Stimulated activated CD8-positive, alpha-beta memory T cell treated with anti-CD3 and anti-CD28 coated beads, Interleukin-7, amount 100 ng/mL, for 24 hours (primary cell): ENCODE data around the gene CTNS.

Source experiments
- DNase-seq: peaks from one replicate; pipeline ENCODE4 v3.0.0-alpha.2; 2020; ENCODE audit warnings: low read depth

The CTNS gene

DNA sequence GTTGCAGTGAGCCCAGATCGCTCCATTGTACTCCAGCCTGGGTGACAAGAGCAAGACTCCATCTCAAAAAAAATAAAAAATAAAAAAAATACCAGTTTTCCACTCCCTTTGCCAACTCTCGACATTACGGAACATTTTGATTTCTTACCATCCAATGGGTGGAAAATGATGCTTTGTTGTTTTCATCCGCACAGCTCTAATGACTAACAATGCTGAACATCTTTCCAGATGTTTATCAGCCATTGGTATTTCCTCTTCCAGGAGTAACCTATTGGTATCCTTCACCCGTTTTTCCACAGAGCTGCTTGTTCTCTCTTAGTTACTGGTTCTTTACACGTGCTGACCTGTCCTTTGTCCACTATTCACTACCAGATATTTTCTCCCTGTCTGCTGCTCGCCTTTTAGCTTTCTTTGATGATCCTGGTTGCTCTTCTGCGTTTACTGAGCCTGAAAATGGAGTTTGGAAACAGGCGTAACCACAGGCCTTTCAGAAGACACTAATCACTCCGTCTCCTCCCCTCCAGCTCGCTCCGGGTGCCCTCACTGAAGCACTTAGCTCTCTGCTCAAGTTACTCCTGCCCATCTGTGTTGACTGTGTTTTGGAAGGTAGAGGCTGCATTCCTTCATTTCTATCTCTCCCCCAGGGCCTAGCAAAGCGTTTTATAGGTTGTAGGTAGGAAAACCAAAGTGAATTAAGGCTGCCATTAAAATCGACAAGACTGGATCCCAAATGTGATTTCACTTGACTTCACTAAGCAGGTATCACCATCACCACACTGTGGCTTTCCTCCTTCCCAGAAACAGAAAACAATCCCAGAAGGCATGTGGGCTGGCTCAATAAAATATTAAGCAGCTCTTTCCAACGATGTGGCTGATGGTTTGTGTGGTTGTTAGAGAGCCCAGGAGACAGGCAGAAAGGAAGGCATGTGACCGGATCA, 9.5 kb upstream of the CTNS start:
- no peak for DNase-seq

DNA sequence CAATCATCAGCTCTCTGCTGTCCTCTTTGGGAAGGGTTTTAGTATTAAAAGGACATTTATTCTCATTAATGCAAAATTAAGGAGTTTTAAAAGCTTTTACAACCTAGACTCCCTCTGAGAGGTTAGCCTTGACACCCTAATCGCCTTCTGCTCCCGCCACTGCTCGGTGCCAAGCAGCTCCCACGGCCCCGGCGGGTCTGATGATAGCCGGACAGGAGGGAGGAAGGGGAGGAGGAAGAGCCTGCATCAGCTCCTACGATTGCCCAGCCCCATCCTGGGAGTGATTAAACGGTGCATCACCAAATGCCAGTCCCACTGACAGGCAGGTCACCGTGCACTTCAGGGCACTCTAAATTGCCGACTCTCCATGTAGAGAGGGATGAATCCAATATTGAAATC, 8.8 kb upstream of the CTNS start:
- DNase-seq = no peak

DNA sequence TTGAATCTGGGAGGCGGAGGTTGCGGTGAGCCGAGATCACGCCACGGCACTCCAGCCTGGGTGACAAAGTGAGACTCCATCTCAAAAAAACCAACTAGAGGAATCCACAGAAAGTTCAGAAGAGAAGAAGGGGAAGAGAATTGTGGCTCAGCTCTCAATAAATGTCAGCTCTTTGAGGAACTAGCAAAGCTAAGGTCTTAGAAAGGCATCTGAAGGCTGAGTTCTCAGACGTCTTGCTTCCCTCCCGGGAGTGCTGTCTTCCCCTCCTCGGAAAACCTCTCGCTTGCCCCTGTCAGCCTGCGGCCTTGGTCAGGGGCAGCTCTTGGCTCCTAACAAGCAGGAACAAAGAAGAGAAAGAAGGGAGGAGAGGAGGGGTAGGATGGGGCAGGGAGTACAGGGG, 5.8 kb upstream of the CTNS start:
- no peak for DNase-seq

DNA sequence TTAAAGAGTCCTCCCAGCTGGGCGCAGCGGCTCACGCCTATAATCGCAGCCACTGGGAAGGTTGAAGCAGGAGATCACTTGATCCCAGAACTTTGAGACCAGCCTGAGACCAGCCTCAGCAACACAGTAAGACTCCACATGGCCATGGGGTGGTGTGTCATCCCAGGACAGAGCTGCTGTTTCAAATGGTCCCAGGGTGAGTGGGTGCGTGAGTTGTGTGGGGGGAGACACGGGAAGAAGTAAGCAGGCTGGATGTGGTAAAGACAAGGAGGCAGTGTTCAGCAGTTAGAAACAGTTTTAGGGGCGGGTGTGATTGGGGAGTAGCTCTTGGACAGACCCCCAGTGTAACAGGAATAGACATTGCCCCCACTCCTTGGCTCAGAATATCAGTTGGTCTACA, 4.3 kb upstream of the CTNS start:
- DNase-seq = no peak

DNA sequence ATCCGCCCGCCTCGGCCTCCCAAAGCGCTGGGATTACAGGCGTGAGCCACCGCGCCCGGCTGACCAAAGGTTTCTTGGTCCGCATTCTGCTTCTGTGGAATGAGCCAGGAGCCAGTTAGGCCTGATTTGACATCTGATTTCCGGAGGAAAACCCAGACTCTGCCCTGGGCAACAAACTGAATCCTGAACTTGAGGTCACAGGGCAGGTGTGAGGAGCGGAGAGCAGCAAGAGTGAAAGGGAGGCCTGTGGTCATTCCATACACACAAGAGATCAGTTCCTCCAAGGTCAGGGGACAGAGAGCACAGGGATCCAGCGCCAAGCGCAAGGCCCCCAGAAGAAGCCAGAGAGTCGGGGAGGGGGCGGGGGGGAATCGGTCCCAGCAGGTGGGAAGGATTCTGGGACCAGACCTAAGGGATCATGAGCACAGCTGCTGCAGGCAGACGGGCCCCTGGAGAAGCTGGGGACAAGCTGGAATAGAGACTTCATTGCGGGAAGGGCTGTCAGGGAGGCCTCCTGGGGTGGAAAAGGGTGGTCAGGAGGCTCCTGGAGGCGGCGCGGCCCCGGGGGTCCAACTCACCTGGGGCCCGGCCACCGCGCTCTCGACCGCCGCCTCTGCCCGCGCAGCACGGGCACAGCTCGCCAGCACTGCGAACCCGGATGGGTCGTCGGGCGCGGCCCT, 946 bp upstream of the CTNS start:
- no peak for DNase-seq

DNA sequence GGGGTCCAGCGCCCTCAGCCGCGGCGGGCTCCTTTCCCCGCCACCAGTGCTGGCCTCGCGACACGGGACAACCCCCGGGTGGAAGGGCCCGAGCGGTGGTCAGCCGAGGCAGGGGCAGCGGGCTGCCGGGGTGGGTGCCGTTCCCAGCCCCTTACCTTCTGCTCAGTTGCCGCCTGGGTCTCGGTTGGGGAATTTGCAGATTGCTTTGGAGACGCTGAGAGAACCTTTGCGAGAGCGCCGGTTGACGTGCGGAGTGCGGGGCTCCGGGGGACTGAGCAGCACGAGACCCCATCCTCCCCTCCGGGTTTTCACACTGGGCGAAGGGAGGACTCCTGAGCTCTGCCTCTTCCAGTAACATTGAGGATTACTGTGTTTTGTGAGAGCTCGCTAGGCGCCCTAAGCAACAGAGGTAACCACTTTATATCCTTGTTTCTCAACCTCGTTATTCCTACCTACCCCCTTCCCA, 381 bp downstream of the CTNS start:
- no peak for DNase-seq

DNA sequence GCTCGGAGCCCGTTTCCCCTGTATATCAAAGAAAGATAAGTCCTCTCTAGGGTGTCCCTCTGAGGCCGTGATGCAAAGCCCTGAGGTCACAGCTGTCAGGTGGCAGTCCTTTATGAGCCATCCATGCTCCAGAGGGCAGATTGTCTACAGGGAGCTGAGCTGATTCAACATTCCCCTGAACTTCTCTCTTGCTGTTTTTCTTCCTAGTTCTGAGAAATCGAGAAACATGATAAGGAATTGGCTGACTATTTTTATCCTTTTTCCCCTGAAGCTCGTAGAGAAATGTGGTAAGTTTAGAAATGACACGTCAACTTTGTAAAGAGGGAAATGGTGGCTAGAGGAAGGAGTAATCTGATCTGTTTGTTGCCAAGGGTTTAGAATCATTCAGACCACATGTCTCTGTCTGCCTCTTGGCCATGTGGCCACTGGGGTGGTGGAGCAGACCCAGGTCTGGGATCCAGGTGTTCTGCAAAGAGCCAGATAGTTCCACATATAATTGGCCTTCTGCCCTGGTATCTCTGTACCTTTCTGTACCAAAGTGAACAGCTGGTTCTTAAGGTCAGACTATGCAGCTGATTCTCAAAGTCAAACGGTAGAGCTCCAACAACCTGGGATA, 3.5 kb downstream of the CTNS start:
- no peak for DNase-seq

DNA sequence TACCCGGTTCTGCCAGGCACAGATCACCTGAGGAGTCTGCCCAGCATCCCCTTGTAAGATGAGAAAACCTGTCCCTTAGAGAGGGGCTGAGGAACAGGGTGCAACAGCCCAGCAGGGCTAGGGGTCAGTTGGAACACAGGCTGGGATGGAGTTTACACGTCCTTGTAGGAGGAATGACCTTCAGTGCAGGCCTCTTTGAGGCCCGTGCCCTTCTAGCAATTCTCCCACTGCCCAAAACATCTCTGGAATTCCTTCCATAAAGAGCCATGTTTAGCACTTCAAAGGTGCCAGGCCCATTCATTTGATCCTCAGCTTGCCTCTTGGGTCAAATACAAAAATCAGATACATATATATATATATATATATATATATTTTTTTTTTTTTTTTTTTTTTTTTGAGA, 4.5 kb downstream of the CTNS start:
- DNase-seq = no peak

DNA sequence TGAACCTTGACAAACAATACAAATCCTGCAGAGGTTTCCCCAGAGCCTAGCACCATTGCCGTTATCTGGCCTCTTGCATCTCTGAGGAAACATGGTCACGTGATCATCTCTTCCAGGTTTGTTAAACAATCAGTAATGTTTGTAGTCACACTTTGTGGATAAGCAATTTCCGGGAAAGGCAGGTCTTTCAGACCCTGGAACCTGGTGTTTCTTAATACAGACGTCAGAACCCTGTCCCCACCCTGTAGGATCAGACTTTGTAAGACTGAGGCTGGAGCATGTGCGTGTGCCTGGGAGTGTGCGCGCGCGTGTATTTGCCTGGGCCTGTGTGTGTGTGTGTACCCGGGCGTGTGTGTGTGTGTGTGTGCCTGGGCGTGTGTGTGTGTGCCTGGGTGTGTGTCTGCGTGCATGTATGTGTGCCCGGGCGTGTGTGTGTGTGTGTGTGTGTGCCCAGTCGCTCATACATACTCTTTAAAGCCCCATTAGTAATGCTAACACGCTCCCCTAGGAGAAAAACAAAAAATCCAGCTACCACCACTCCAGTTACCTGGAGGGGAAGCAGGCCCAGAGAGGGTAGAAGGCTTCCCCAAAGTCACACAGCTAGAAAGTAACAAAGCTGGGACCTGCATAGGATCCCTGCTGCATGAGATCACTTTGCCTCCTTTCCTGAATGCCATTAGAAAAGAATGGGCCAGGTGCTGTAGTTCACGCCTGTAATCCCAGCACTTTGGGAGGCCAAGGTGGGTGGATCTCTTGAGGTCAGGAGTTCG, 5.3 kb downstream of the CTNS start:
- no peak for DNase-seq

DNA sequence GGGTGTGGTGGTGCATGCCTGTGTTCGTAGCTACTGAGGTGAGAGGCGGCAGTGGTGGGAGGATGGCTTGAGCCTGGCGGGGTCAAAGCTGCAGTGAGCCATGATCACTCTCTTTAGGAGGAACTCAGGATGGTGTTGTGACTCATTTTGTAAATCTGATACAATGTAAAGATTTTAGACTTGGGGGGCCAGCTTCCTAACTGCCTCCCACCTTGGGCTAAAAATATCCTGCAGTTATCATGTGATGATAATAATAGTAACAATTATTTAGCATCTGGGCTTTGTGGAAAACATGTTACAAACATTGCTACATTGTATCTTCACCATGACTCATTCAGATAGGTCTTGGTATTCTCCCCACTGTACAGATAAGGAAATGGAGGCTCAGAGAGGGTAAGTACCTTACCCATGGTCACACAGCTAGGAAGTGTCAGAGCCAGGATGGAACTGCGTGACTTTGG, 7.4 kb downstream of the CTNS start:
- DNase-seq = no peak

DNA sequence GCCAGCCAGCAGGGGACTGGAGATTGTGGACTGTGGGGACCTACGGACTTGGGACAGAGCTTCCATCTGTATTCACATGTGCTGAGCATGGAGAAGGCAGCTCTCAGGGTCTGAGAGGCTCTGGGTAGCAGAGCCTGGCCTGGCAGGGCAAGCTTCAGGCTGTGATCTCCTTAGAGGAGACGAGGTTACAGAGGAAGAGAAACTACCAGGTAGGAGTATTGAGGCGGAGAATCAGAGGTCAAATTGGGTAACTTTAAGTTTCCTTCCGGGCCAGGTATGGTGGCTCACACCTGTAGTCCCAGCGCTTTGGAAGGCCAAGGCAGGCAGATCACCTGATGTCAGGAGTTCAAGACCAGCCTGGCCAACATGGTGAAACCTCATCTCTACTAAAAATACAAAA, 8.8 kb downstream of the CTNS start:
- no peak for DNase-seq

DNA sequence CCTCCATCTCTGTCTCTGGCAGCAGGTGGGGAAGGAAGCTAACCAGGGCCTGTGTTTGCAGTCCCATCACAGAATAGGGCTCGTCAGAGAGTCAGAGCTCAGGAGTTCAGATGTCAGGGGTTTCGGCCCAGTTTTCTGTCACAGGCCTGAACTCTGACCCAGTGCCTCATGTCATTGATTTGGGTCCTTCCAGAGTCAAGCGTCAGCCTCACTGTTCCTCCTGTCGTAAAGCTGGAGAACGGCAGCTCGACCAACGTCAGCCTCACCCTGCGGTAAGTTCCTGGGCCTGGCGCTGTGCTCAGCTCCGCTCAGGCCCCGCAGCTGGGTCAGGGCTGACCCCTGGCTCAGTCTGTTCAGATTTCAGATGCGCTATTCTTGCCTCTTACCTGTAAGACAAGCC, 10.7 kb downstream of the CTNS start:
- no peak for DNase-seq

DNA sequence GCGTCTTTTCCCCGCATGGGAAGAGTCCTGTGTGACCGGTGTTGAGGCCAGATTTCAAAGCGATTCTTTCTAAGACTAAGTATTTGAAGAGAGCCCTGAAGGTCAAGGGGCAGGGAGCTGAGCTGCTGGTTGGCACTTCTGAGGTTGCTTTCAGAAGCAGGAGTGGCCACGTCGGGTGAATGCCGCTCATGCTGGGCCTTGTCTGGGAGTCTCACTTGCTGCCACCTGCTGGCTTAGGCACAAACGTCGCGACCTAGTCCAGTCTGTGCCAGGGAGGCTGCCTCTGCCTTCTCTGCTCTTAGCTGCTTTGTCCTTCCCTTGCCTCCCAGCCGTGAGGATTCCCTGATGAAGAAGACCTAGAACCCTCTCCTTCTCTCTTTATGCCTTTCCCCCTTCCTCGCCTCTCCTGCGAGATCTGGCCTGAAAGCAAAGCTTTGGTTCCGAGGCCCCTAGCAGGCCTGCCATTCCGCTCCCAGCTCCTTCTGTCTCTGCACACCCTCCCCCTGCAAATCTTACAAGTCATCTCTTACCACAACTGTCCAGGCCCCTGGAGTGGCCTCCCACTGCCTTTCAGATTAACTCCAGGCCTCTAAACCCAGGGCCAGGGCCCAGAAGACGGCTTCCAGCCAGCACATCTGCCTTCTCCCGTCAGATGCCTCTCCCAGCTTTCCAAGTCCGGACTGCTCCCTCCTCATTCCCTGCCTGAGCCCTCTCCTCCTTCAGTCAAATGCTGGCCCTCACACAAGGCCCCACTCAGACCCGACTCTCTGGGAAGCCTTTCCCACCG, 11.4 kb downstream of the CTNS start:
- no peak for DNase-seq

DNA sequence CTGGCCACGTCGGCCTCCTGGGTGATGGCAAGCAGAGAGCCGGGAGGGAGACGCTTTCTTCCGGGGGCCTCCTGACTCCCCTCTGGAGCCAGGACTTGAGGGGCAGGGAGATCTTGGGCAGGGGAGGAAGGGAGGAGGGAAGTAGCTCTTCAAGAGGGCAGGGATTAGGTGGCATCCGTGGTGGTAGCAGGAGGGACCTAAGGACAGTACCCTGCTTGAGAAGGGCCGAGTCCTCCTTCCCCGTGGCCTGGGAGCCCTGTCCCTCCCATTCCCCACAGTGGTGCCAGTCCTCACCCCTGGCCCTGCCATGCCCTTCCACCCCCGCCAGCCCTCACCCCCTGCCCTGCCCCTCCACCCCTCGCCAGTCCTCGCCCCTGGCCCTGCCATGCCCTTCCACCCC, 19.2 kb downstream of the CTNS start:
- DNase-seq = no peak

DNA sequence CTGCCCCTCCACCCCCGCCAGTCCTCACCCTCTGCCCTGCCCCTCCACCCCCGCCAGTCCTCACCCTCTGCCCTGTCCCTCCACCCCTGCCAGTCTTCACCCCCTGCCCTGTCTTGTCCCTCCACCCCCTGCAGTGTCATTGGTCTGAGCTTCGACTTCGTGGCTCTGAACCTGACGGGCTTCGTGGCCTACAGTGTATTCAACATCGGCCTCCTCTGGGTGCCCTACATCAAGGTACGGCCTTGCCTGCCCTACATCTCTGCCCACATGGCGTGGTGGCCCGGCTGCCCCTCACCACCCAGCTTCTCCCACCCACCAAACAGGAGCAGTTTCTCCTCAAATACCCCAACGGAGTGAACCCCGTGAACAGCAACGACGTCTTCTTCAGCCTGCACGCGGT, 19.8 kb downstream of the CTNS start:
- DNase-seq = no peak

DNA sequence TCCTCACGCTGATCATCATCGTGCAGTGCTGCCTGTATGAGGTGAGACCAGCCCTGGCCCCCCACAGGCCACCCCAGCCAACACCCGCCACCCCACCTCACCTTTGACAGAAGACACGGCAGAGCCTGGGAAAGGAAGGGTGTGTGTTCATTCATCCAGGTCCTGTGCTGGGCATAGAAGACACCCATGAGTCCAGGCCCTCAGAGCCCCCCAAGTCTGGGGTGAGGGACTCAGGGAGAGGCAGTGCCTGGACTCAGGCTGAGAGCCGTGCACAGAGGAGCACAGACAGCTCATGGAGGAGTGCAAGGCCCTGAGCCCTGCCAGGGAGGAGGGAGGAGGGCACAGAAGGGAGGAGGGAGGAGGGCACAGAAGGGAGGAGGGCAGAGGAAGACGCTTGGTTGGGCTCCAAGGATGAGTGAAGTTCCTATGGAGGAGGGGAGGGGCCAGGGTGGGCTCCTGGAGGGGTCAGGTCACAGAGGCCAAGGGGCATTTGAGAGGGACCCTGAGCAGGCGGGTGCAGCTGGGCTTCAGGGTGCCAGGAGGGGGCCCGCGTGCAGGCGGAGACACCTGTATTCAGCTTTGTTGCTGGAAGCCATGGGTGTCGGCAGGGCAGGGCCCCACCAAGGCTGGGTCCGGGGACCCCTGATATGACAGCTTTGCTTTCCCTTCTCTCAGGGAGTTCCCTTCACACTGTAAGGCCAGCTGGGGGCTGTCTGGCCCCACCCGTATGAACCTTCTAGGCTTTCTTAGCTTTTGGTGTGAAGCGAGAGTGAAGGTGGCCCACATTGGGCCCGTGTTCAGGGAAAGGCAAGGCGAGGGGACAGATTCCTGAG, 20.4 kb downstream of the CTNS start:
- no peak for DNase-seq

DNA sequence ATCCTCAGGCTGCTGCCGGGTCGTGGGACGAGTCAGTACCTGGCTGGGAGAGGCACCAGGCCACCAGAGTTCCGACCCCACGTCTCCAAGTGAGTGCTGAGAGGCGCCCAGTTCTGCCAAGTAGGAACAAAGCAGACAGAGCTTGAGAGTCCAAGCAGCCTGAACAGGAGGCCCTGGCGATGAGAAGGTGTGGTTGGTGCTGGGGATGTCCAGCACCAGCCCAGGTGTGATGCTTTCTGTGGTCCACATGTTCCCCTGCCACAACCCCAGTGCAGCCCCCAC, 21.0 kb downstream of the CTNS start:
- DNase-seq = no peak

DNA sequence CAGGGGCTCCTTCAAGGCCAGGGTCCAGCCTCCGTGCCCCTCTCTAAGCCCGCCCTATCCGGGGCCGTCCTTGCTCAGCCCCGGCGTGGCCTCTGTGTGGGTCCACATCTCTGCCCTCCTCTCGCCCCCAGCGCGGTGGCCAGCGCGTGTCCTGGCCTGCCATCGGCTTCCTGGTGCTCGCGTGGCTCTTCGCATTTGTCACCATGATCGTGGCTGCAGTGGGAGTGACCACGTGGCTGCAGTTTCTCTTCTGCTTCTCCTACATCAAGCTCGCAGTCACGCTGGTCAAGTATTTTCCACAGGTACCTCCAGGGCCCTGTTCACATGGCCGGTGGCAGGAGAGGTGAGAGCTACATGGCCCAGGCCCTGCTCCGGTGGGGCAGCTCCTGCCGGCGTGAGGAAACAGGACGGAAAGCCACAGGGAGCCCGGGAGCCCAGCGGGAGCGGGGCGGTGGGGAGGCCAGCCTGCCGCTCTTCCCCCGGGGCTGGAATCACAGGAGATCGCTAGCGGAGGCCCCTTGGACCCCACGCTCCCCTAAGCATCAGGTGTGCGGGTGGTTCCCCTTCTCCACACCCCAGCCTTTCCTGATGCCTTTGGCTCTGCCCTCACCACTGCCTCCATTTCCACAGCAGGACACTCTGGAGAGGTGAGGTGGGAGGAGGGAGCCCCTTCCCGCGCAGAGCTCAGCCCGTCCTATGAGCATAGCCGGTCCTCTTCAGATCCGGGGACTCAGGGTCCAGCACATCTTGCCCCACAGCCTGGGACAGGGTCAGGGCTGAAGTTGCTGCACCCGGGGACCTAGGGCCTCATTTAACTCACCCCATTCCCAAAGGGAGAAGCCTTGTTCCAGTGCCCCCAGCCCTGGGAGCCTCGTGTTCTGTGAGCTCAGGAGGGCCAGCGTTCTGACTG, 21.6 kb downstream of the CTNS start:
- DNase-seq = no peak

DNA sequence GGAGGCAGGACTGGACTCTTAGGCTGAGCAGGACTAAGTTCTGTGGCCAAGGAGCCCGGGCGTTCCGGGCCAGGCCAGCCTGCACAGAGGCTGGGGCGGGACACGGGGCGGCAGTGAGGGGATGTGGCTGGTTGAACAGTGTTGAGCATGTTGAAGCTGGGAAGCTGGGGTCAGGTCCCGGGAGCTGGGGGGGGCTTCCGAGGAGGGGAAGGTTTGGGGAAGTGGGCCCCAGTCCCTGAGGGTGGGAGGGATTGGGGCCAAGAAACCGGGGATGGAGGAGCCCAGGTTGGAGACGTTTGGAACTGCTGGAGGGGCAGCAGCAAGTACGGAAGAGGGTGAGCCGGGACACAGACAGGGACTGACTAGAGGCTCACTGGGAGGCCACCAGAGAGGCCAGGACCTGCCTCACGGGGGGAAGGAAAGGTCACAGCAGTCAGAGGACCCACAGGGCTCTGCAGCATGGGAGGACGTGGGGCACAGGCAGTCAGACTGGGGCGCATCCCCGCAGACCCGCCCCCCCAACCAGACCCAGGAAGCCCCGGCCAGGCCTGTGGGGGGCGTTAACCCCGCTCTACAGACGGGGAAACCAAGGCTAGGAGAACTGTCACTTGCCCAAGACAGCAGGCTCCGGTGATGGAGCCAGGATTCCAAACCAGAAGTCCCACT, 22.4 kb downstream of the CTNS start:
- DNase-seq = no peak
